Measurements from ENCODE around the gene TMEM154. TPM values are rescaled to one million over a fixed set of nuclear protein-coding genes. Genes with fewer than 3 reads are reported as not detected.

Gene TMEM154
- total RNA-seq, 1 experiment from 2014 or later = 1.8 TPM

DNA sequence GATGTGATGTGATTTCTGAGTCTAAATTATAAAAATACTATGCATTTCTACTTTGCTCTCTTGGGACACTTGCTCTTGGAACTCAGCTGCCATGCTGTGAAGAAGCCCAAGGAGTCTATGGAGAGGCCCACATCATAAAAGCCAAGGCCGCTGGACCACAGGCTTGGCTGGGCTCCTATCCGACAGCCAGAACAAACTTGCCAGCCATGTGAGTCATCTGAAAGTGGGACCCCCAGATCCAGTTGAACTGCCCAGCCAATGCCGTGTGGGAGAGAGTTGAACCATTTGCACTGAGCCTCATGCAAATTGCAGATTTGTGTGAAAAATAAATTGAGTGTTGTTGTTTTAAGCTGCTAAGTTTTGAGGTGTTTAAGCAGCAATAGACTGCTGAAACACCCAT, 60.2 kb downstream of the TMEM154 start:
- H3K27me3 ChIP-seq = no peaks in the 10 kb centered on the region
- no peak overlapping the region for H3K4me3 ChIP-seq
- no peaks in the 10 kb centered on the region for H3K36me3 ChIP-seq
- DNase-seq = no peak
- H3K9me3 ChIP-seq = no peaks in the 10 kb centered on the region

DNA sequence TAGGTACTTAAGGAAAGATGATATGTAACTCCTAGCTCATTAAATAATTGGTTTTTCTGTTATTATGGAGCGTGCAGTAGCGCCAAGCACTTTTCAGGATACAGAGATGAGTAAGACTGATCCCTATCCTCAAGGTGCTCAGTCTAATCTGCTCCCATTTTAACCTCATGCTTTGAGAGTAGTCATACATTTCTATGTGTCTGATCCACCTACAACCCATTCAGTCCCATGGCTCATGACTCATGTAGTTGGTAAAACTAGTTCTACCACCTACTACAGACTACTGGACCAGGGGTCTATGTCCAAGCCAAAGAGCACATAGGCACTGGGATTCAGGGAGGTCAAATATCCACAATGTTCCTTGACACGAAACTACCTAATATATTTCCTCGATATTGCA, 60.8 kb downstream of the TMEM154 start:
- no peak for DNase-seq
- Histone ChIP-seq H3K9me3 (no peaks in the 10 kb centered on the region), H3K27me3 (no peaks in the 10 kb centered on the region), H3K36me3 (no peaks in the 10 kb centered on the region), H3K4me3 (no peak overlapping the region)

DNA sequence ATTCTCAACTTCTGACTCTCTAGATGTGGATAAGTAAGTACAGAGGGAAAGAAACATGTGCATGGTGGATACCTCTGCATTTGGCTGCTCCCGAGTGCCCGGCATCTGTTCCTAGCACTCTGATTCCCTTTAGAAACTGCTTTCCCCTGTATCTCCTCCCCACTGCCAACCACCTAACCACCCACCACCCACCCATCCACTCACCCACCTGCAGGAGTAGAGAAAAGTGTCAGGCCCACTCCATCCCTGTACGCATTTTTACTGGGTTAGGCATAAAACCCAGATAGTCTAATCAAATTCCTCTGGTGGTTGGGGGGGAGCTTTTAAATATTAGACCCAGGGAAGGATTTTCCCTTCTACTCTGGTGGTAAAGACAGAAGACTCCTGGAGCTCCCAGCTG, 63.0 kb downstream of the TMEM154 start:
- H3K9me3 ChIP-seq = no peaks in the 10 kb centered on the region
- no peak for DNase-seq
- no peak overlapping the region for H3K4me3 ChIP-seq
- no peaks in the 10 kb centered on the region for H3K36me3 ChIP-seq
- H3K27me3 ChIP-seq = no peaks in the 10 kb centered on the region

DNA sequence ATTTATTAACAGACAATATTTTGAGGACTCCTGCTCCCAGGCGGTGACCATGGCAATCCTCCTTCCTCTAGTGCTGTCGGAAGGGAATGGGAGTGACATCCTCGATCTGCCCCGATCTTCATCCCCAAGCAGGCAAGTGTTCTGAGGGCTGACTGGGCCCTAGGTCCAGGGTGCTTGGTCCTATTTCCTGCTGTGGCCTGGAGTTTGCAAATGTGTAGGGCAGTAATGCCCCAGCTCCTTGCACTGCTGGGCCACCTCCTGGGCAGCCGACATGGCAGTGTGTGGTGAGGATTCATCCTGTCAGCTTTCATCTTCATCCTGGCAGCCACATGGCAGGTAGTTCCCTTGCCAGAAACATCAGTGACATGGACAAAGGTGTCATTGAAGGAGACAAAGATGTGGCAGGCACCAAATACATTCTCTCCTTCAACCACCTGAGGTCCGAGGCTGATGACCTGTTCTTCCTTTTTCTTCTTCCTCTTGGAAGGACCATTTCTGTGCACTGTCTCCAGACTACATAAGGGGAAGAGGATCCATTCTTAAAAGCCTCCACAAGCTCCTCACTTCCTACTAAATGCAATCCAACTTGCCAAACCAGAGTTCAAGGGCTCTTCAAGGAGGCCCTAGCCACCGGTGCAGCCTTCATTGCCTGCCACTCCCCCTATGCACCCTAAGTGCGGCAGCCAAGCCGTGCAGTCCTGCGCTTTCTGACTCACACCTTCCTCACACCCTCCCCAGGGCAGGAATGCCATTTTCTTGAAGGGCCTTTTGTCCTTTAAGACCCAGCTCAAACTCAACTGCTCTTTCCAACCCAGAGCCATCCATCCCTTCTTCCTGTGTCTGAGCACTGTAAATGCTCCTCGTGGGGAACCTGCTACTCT, 65.7 kb downstream of the TMEM154 start:
- DNase-seq = no peak
- no peaks in the 10 kb centered on the region for H3K27me3 ChIP-seq

DNA sequence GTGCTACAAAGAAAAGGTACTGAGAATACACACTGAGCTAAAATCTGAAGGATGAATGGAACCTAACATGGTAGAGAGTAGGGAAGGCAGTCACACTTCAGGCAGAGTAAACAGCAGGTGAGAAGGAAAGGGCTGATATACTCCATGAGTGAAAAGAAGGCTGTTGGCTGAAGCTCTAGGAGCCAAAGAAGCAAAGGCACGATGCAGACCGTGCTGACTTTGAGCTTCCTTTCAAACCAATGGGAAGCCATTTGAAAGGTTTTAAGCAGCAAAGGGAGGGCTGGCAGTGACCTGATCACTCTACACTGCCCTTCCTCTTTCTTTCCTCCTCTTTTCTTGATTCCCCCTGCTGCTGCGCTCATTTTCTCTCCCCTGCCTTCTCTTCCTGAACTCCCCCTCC, 66.4 kb downstream of the TMEM154 start:
- Histone ChIP-seq H3K4me3 (no peak overlapping the region), H3K27me3 (no peaks in the 10 kb centered on the region), H3K36me3 (no peaks in the 10 kb centered on the region), H3K9me3 (no peaks in the 10 kb centered on the region)
- no peak for DNase-seq

More for the DNA sequence above, 65.7 kb downstream of the TMEM154 start:
- Histone ChIP-seq H3K36me3 (no peaks in the 10 kb centered on the region), H3K9me3 (no peaks in the 10 kb centered on the region), H3K4me3 (no peak overlapping the region)

DNA sequence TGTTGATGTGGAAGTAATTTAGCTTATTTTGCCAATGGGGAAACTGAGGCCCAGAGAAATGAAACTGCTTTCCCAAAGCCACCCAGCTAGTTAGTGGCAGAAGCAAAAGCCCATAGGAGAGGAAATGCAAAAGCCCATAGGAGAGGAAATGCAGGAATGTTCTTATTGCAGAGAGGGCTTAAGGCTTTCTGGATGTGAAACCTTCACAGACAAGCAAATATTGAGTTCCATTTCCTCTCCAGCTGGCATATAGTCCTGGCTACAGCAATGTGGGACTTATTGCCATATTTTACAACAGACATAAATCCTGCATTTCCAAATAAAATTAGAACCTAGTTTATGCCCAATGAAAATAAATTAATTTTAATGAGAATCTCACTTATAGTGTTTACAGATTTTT, 69.7 kb downstream of the TMEM154 start:
- Histone ChIP-seq H3K4me3 (no peak overlapping the region), H3K27me3 (no peaks in the 10 kb centered on the region)
- DNase-seq = no peak

DNA sequence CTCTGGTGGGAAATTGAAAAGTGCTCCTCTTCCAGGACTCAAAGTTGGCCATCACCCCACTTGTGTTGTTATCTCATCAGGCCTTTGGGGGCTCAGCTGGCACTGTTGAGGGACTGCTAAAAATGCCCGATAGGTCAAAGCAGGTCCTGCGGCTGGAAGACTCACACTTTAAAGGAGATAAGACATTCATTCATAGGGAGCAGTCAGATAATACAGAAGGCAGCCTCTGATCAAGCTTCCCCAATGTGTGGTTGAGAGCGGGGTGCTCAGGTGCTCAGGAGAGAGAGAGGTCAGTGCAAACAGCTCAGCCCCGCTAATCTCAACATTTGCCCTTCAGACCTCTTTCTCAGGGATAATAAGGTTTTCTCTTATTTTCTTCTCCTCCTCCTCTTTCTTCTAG, 70.3 kb downstream of the TMEM154 start:
- DNase-seq = no peak
- Histone ChIP-seq H3K4me3 (no peak overlapping the region), H3K9me3 (no peaks in the 10 kb centered on the region), H3K36me3 (no peaks in the 10 kb centered on the region), H3K27me3 (no peaks in the 10 kb centered on the region)

More for the DNA sequence above, 69.7 kb downstream of the TMEM154 start:
- H3K9me3 ChIP-seq = no peaks in the 10 kb centered on the region
- no peaks in the 10 kb centered on the region for H3K36me3 ChIP-seq

DNA sequence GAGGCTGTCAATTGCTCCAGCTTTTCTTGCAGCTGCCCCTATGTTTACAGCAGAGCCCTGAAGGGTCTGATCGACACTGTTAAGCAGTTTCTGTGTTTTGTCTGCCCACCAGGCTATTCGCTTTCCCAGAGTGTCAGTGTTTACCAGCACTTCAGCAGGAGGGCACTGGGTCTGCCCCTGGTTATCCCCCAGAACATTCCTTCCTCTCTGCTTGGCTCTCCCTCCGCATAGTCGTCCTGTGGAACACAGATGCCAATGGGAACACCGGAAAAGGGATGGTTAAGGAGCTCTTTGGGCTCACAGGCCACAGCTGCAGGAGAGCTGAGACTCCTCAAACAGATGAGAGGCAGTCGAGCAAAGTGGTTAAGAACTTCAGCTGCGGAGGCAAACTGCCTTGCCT, 72.6 kb downstream of the TMEM154 start:
- Histone ChIP-seq H3K4me3 (no peak overlapping the region), H3K36me3 (no peaks in the 10 kb centered on the region), H3K27me3 (no peaks in the 10 kb centered on the region), H3K9me3 (no peaks in the 10 kb centered on the region)
- DNase-seq = no peak

DNA sequence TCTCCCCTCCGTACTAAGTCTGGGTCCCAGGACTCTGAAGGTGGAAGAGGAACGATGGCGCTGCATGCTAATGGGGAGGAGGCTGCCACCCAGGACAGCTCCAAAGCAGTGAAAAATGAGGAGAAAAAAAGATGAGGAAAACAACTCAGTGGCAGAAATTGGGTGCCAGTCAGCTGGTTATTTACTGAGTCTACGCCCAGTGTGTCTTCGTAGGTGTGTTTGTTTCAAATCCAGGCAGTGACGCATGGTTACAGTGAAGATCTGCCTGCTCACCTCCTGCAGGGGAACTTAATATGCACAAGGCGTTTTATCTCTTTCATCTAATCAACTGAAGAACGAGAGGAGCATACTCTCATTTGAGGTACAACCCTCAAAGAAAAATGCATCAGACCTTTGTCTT, 73.0 kb downstream of the TMEM154 start:
- Histone ChIP-seq H3K27me3 (no peaks in the 10 kb centered on the region), H3K9me3 (no peaks in the 10 kb centered on the region), H3K36me3 (no peaks in the 10 kb centered on the region), H3K4me3 (no peak overlapping the region)
- DNase-seq = no peak

DNA sequence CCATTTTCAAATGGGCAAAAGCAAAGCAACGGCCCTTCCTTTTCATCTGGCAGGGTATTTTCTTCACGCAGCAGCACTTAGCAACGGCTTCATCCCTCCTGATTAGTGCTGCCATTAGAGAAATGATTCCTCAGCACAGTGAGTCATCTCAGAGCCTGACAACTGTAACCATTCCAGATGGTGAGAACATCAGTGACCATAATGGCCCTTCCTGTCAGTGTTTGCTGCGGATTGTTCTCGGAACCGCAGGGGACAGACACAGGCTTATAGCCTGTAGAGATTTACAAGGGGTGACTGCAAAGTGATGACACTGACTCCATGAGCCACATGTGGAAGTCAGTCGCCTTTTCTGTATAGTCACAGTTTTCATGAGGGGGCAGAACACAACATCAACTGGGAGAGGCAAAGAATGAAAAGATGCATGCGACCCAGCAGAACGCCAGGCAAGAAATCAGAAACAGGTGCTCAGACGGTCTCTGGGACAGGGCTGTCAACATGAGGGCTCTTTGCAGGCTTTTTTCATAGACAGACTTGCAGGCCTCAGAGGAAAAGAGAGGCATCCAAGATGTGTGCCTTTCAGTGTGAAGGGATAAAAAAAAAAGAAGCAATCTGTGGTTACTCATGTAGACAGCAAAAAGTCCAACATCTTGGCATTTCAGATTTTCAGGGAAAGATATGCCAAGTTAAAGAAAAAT, 74.0 kb downstream of the TMEM154 start:
- no peaks in the 10 kb centered on the region for H3K9me3 ChIP-seq
- no peaks in the 10 kb centered on the region for H3K27me3 ChIP-seq
- peak; percentile 5 for DNase-seq
- no peaks in the 10 kb centered on the region for H3K36me3 ChIP-seq
- H3K4me3 ChIP-seq = no peak overlapping the region

DNA sequence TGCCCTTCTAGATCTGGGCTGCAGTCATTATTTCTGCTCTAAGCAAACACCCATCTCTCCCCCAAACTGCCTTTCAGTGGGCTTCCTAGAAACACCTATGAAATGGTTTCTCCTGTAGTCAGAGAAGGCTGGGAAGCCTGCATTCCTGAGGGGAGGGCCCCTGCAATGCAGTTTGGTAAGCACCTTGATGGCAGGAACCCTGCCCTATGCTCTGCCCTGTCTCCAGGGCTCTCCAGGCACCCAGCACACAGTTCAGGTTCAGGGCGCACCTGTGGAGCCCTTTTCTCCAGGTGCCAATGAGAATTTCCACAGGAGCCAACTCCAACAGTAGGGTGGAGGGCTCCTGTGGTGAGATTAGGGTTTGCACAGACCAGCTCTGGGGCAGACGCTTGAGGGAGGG, 74.8 kb downstream of the TMEM154 start:
- H3K27me3 ChIP-seq = no peaks in the 10 kb centered on the region
- no peaks in the 10 kb centered on the region for H3K9me3 ChIP-seq
- no peak for DNase-seq
- H3K36me3 ChIP-seq = no peaks in the 10 kb centered on the region
- no peak overlapping the region for H3K4me3 ChIP-seq

DNA sequence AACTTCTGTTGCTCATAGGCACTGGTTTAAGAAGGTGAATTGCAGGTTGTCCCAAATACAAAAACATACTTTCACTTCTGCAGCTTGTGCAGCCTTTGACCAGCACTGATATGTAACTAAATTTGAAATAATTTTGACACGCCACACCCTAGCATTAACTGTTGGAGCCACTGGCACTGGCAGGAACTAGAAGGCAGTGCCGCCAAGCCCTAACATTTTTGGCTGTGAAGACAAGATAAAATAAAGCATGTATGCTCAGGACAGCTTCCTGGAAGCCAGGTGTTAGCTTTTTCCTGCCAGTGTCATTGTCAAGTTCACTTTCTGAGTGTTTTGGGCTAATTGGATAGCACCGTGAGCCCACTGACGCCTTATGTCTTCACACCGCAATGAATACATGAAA, 78.6 kb downstream of the TMEM154 start:
- H3K4me3 ChIP-seq = no peak overlapping the region
- no peak for DNase-seq
- H3K36me3 ChIP-seq = no peaks in the 10 kb centered on the region
- no peaks in the 10 kb centered on the region for H3K9me3 ChIP-seq
- no peaks in the 10 kb centered on the region for H3K27me3 ChIP-seq

DNA sequence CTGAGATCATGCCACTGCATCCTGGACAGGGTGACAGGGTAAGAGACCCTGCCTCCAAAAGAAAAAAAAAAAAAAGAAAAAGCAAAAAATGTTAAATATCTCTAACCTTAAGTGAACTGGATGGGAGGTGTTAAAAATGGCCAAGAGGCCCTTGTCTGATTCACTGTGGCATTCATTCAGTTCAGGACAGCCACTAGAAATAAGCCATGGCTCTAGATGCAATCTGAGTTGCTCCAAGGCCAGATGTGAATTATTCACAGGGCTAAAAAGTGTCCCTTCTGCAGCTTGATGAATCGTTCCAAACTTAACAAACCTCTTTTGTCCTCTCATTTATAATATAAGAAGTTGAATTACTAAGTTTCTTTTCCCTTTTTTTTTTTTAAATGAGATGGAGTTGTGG, 80.2 kb downstream of the TMEM154 start:
- H3K9me3 ChIP-seq = no peaks in the 10 kb centered on the region
- H3K36me3 ChIP-seq = no peaks in the 10 kb centered on the region
- H3K4me3 ChIP-seq = no peak overlapping the region
- no peaks in the 10 kb centered on the region for H3K27me3 ChIP-seq
- no peak for DNase-seq

DNA sequence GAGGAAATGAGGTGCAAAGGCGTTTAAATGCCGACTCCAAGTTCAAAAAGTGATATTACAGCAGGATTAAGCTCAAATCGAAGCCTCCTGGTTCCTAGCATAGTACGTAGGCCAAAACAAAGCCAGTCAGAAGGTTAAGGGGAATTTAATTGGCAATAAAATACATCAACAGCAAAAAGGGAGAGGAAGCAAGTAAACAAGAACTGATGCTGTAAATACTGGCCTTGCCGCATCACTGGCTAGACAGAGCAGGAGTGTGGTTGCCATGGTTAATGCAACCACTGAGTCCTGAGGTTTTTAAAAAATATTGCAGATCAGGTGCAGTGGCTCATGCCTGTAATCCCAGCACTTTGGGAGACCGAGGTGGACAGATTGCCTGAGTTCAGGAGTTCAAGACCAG, 80.7 kb downstream of the TMEM154 start:
- no peaks in the 10 kb centered on the region for H3K9me3 ChIP-seq
- H3K36me3 ChIP-seq = no peaks in the 10 kb centered on the region
- no peak overlapping the region for H3K4me3 ChIP-seq
- no peak for DNase-seq
- no peaks in the 10 kb centered on the region for H3K27me3 ChIP-seq

DNA sequence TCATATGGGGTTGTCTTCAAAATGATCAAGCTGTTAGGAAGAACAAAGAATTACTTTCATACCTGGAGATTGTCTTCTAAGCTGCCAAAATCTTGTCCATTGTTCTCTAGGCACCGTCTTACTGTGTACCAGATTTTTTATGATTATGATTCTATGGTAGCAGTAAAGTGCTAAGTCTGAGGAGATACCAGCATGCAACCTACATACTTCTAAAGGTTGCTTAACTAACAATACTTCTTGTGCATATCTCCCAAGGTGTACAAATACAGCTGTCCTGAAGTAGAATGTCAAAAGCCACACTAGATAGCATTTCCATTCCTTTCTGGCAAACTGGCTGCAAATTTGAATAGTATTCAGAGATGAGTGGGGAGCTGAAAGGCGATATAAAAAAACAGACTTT, 81.3 kb downstream of the TMEM154 start:
- Histone ChIP-seq H3K9me3 (no peaks in the 10 kb centered on the region), H3K36me3 (no peaks in the 10 kb centered on the region), H3K27me3 (no peaks in the 10 kb centered on the region), H3K4me3 (no peak overlapping the region)
- no peak for DNase-seq

DNA sequence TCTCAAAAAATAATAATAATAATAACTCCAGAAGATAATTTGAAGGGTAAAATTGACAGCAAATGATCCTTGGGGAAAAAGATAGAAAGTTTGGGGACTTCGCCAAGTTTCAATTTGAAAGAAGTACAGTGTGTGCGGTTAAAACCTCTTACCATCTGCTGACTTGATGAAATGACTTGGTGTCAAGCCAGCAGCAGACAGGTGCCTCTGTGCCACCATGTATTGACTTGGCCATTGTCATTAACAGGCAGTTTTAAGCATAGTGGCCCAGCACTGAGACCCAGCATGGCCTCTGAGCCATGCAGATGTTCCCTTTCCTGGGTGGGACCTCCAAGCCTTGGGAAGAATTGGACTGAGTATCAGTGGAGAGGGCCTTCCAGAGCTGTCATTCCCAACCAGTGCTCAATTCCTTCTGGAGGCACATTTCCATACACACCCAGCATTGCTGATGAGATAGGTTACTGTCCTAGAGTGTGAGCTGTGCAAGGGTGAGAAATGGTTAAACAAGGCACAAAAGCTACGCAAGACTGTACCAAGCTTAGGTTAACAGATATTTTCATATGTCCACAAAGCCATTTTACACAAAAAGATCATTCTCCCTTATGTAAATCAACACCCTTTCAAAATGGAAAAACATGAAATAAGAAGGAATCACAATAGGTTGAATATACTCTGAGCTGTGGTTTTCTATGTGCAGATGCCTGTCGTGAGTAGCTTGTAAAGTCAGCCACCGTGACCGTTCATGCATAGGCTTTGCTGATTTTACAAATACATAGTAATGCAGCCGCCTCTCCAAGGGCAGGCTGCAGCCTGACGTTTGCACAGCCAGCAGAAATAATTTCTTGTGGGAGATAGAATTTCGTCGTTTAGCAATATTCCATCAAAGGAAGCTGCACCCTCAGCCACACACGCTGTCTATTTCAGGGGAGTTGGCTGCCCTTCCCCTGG, 84.5 kb downstream of the TMEM154 start:
- Histone ChIP-seq H3K27me3 (no peaks in the 10 kb centered on the region), H3K36me3 (no peaks in the 10 kb centered on the region), H3K9me3 (no peaks in the 10 kb centered on the region), H3K4me3 (no peak overlapping the region)
- no peak for DNase-seq

DNA sequence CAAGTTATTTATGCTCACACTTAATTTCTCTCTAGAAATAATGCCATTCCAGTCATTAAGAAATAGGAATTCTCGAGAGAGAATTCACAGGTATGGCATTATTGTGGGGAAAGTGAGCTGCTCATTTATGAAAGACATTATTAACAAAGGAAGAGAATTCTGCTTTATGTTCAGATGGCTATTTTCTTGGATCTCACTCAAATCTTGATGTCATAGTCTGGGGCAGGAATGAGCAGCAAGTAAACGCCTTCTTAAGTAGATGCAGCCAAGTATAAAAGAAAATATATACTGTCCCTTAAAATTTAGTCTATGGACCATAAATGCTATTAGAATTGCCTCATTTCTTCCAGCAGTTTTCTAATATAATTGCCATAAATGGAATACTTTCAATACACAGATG, 85.7 kb downstream of the TMEM154 start:
- no peak for DNase-seq
- H3K9me3 ChIP-seq = no peaks in the 10 kb centered on the region
- no peaks in the 10 kb centered on the region for H3K27me3 ChIP-seq
- no peak overlapping the region for H3K4me3 ChIP-seq
- H3K36me3 ChIP-seq = no peaks in the 10 kb centered on the region
